HL-60 (cell line): ENCODE data around the gene FOLR2.

Source experiments
- GABPA ChIP-seq: IDR thresholded peaks from 2 replicates; pipeline ENCODE4 v1.6.1; 2012; ENCODE audit warnings: low read depth
- POLR2AphosphoS5 ChIP-seq: IDR thresholded peaks from 2 replicates; pipeline ENCODE4 v1.6.1; 2012; ENCODE audit warnings: low read depth
- SPI1 ChIP-seq: IDR thresholded peaks from 2 replicates; pipeline ENCODE4 v1.6.1; 2012; ENCODE audit warnings: low read depth, mild to moderate bottlenecking, borderline replicate concordance
- TF ChIP-seq, protein P1 (sequence below): IDR thresholded peaks from one replicate; pipeline ENCODE4 v1.5.1; 2011; ENCODE audit warnings: low read length, control low read depth, inconsistent platforms; ENCODE audit not compliant: insufficient read depth
- TF ChIP-seq, protein P2 (sequence below): IDR thresholded peaks from 2 replicates; pipeline ENCODE4 v1.6.1; 2012; ENCODE audit warnings: low read depth; ENCODE audit not compliant: insufficient replicate concordance

DNA sequence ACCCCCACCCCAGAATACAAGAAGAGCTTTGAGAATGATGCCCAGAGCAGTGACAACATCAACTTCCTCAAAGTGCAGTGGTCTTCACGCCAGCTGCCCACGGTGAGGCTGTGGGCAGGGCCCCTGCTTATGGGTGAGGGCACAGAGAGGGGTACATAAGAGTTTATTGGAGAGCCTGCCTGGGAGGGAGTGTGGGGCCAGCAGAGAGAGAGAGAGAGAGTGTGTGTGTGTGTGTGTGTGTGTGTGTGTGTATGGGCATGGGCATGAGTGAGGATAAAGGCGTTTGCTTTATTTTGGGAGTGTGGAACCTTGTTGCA, 17.9 kb downstream of the FOLR2 start:
- TF ChIP-seq, protein P1, sequence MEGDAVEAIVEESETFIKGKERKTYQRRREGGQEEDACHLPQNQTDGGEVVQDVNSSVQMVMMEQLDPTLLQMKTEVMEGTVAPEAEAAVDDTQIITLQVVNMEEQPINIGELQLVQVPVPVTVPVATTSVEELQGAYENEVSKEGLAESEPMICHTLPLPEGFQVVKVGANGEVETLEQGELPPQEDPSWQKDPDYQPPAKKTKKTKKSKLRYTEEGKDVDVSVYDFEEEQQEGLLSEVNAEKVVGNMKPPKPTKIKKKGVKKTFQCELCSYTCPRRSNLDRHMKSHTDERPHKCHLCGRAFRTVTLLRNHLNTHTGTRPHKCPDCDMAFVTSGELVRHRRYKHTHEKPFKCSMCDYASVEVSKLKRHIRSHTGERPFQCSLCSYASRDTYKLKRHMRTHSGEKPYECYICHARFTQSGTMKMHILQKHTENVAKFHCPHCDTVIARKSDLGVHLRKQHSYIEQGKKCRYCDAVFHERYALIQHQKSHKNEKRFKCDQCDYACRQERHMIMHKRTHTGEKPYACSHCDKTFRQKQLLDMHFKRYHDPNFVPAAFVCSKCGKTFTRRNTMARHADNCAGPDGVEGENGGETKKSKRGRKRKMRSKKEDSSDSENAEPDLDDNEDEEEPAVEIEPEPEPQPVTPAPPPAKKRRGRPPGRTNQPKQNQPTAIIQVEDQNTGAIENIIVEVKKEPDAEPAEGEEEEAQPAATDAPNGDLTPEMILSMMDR: no peak
- no peak for TF ChIP-seq POLR2AphosphoS5
- TF ChIP-seq GABPA: no peak
- no peak for TF ChIP-seq SPI1
- TF ChIP-seq, protein P2, sequence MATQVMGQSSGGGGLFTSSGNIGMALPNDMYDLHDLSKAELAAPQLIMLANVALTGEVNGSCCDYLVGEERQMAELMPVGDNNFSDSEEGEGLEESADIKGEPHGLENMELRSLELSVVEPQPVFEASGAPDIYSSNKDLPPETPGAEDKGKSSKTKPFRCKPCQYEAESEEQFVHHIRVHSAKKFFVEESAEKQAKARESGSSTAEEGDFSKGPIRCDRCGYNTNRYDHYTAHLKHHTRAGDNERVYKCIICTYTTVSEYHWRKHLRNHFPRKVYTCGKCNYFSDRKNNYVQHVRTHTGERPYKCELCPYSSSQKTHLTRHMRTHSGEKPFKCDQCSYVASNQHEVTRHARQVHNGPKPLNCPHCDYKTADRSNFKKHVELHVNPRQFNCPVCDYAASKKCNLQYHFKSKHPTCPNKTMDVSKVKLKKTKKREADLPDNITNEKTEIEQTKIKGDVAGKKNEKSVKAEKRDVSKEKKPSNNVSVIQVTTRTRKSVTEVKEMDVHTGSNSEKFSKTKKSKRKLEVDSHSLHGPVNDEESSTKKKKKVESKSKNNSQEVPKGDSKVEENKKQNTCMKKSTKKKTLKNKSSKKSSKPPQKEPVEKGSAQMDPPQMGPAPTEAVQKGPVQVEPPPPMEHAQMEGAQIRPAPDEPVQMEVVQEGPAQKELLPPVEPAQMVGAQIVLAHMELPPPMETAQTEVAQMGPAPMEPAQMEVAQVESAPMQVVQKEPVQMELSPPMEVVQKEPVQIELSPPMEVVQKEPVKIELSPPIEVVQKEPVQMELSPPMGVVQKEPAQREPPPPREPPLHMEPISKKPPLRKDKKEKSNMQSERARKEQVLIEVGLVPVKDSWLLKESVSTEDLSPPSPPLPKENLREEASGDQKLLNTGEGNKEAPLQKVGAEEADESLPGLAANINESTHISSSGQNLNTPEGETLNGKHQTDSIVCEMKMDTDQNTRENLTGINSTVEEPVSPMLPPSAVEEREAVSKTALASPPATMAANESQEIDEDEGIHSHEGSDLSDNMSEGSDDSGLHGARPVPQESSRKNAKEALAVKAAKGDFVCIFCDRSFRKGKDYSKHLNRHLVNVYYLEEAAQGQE: no peak
